ENCODE results near the gene REPS1. TPM values are rescaled to one million over a fixed set of nuclear protein-coding genes. Genes with fewer than 3 reads are reported as not detected.

REPS1 gene
- polyA plus RNA-seq, 1 experiment = 27.2 TPM

DNA sequence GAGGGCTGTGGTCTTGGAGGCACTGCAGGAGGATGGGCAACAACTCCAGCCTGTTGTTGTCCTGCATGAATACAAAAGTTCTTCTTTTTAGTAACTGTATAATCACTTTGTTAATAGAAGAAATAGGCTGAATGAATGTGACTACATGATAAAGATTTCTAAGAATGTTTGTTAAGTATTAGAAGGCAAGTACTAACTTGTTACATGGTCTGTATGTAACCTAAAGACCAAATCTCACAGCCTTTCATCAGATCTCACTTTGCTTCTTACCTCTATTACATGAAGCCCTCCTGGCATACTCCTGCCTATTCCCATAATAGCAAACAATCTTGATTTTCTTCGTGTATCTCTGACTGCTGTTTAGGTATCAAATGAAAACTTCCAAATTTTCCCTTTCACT is 73.4 kb downstream of the REPS1 start:
- peaks cover 16% of the 10 kb centered on the region for H3K36me3 ChIP-seq (ENCODE audit: control insufficient read depth, insufficient read depth, low read length)
- POLR2A ChIA-PET = no interaction called here

DNA sequence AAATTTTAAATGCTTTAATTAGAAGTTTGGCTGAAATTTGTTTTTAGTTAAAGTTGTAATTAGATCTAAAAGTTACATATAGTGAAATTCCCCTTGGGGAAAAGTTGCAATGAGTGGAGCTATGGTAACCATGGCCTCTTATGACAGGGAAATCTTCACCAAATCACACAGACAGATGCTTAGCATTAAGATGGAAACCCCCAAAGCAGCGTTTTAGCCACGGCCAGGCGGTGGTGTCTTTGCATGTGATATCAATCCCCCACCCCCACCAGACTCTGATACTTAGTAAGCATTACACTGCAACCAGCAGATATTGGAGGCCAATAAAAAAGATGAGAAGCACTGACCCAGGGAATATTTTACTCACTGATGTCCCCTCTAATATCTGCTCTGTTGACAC is 75.7 kb downstream of the REPS1 start:
- POLR2A ChIA-PET = no interaction called here
- Histone ChIP-seq H3K4me3 (ENCODE audit: low read depth, low read length) (no peak overlapping the region), H3K27me3 (ENCODE audit: control insufficient read depth, insufficient read depth, low read length) (no peaks in the 10 kb centered on the region), H3K36me3 (ENCODE audit: control insufficient read depth, insufficient read depth, low read length) (peaks cover 17% of the 10 kb centered on the region)
- CTCF ChIA-PET = no interaction called here
- TF ChIP-seq, protein P1, sequence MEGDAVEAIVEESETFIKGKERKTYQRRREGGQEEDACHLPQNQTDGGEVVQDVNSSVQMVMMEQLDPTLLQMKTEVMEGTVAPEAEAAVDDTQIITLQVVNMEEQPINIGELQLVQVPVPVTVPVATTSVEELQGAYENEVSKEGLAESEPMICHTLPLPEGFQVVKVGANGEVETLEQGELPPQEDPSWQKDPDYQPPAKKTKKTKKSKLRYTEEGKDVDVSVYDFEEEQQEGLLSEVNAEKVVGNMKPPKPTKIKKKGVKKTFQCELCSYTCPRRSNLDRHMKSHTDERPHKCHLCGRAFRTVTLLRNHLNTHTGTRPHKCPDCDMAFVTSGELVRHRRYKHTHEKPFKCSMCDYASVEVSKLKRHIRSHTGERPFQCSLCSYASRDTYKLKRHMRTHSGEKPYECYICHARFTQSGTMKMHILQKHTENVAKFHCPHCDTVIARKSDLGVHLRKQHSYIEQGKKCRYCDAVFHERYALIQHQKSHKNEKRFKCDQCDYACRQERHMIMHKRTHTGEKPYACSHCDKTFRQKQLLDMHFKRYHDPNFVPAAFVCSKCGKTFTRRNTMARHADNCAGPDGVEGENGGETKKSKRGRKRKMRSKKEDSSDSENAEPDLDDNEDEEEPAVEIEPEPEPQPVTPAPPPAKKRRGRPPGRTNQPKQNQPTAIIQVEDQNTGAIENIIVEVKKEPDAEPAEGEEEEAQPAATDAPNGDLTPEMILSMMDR (IDR thresholded peaks at IDR 0.05; ENCODE audit: insufficient read depth, low read depth, low read length) = no peak
- no peak for DNase-seq (ENCODE audit: low read depth)

More for the DNA sequence above, 73.4 kb downstream of the REPS1 start:
- CTCF ChIA-PET = no interaction called here
- Histone ChIP-seq H3K4me3 (ENCODE audit: low read depth, low read length) (no peak overlapping the region), H3K27me3 (ENCODE audit: control insufficient read depth, insufficient read depth, low read length) (no peaks in the 10 kb centered on the region)
- TF ChIP-seq, protein P1 (IDR thresholded peaks at IDR 0.05; ENCODE audit: insufficient read depth, low read depth, low read length) = no peak
- no peak for DNase-seq (ENCODE audit: low read depth)

DNA sequence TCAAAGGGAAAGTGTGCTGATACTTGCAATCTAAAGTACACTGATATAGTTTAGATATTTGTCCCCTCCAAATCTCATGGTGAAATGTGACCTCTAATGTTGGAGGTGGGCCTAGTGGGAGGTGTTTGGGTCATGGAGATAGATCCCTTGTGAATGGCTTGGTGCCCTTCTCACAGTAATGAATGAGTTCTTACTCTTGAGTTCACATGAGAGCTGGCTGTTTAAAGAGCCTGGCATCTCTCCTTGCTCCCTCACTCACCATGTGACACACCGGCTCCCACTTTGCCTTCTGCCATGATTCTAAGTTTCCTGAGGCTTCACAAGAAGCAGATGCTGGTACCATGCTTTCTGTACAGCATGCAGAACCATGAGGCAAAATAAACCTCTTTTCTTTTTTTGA is 78.1 kb downstream of the REPS1 start:
- POLR2A ChIA-PET = no interaction called here
- no peak for DNase-seq (ENCODE audit: low read depth)
- no peaks in the 10 kb centered on the region for H3K27me3 ChIP-seq (ENCODE audit: control insufficient read depth, insufficient read depth, low read length)
- TF ChIP-seq, protein P1 (IDR thresholded peaks at IDR 0.05; ENCODE audit: insufficient read depth, low read depth, low read length) = no peak
- peaks cover 15% of the 10 kb centered on the region for H3K36me3 ChIP-seq (ENCODE audit: control insufficient read depth, insufficient read depth, low read length)
- CTCF ChIA-PET = no interaction called here
- H3K4me3 ChIP-seq (ENCODE audit: low read depth, low read length) = no peak overlapping the region

DNA sequence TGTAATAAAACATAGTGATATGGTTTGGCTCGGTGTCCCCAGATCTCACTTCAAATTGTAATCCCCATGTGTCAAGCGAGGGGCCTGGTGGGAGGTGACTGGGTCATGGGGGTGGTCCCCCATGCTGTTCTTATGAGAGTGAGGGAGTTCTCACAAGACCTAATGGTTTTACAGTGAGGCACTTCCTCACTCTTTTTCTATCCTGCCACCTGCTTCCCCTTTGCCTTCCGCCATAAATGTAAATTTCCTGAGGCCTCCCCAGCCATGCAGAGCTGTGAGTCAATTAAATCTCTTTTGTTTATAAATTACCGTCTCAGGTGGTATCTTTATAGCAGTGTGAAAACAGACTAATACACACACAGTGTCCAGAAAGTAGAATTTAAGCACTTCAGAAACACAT is 78.5 kb downstream of the REPS1 start:
- H3K4me3 ChIP-seq (ENCODE audit: low read depth, low read length) = no peak overlapping the region
- no peak for DNase-seq (ENCODE audit: low read depth)
- TF ChIP-seq, protein P1 (IDR thresholded peaks at IDR 0.05; ENCODE audit: insufficient read depth, low read depth, low read length) = no peak
- H3K27me3 ChIP-seq (ENCODE audit: control insufficient read depth, insufficient read depth, low read length) = no peaks in the 10 kb centered on the region
- CTCF ChIA-PET = no interaction called here
- H3K36me3 ChIP-seq (ENCODE audit: control insufficient read depth, insufficient read depth, low read length) = peaks cover 15% of the 10 kb centered on the region
- POLR2A ChIA-PET = no interaction called here

DNA sequence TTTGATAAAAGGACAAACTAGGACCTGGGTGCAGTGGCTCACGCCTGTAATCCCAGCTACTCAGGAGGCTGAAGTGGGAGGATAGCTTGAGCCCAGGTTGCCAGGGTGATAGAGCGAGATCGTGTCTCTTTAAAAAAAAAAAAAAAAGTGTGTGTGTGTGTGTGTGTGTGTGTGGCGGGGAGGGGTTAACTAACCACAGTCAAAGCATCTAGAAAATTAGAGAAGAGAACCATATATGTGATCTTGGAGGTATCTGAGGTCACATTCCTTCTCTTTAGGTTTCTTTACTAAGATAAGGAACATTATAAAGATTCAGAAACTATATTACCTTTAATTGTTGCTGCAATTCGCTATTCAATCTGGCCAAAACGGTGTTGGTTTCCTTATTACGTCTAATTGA is 80.9 kb downstream of the REPS1 start:
- peaks cover 11% of the 10 kb centered on the region for H3K36me3 ChIP-seq (ENCODE audit: control insufficient read depth, insufficient read depth, low read length)
- no peaks in the 10 kb centered on the region for H3K27me3 ChIP-seq (ENCODE audit: control insufficient read depth, insufficient read depth, low read length)
- POLR2A ChIA-PET = no interaction called here
- no peak overlapping the region for H3K4me3 ChIP-seq (ENCODE audit: low read depth, low read length)
- TF ChIP-seq, protein P1 (IDR thresholded peaks at IDR 0.05; ENCODE audit: insufficient read depth, low read depth, low read length) = no peak
- CTCF ChIA-PET = no interaction called here
- DNase-seq (ENCODE audit: low read depth) = no peak
